SK-N-SH treated with all-trans-retinoic acid at 6 μM for 48 hours (cell line): Measurements from ENCODE around the gene LCP1.

Experiments
- BACH2 ChIP-seq: fragments of 250-450 bp; sonication (Bioruptor Pico); IDR thresholded peaks from 2 replicates; pipeline ENCODE4 v1.9.0; 2021; ENCODE audit warnings: mild to moderate bottlenecking, borderline replicate concordance
- RARB ChIP-seq: fragments of 250-450 bp; sonication (Bioruptor Pico); IDR thresholded peaks from 2 replicates; pipeline ENCODE4 v1.8.0; 2021; ENCODE audit warnings: mild to moderate bottlenecking, moderate library complexity

- TF ChIP-seq BACH2 (CRISPR knock-in tag), result no peak
- no peak for TF ChIP-seq RARB (CRISPR knock-in tag)
Observed at GRCh38 chr13:46182491-46182877, 507 bp upstream of the LCP1 start.
